HCT116 (cell line): ENCODE results near the gene ZNF345. TPM values are rescaled to one million over a fixed set of nuclear protein-coding genes. Genes with fewer than 3 reads are reported as not detected.
A peak's percentile ranks its signal among the peaks of the same experiment; 100 is the strongest.

Experiments used
- ATAC-seq: fragments of 200-7000 bp; cut with Tn5 transposase; 2 replicates; pipeline ENCODE4 v1.9.1; 2020; ENCODE audit warnings: mild to moderate bottlenecking, moderate library complexity
- BruUV-seq: library from RNA; stranded (reverse); fragments of 400-500 nt; replicated peaks from 2 replicates; lab custom pipeline; 2021; lab: Mats Ljungman, UMichigan
- CTCF ChIA-PET: fragments of 300-600 bp; sonication (Branson Sonifier 250); formaldehyde crosslinking; loops from one replicate; lab custom pipeline; 2021; ENCODE audit warnings: antibody characterized with exemption; lab: Charles Lee
- POLR2A ChIA-PET: fragments of 300-600, 350-600 bp; sonication (Branson Sonifier 250); formaldehyde crosslinking; loops from one replicate; lab custom pipeline; 2021; ENCODE audit warnings: antibody characterized with exemption; lab: Charles Lee
- RAD21 ChIA-PET, 2 experiments: fragments of 300-600 bp; sonication (Branson Sonifier 250); formaldehyde crosslinking; loops; one replicate each; lab custom pipeline; 2023; ENCODE audit warnings: low total read pairs in 2 of 2; ENCODE audit not compliant: uncharacterized antibody in 2 of 2, unreplicated experiment in 2 of 2, low non-redundant PET in 1 of 2; lab: Charles Lee
- DNase-seq: peaks from one replicate; pipeline ENCODE4 v3.0.0-alpha.2; 2010; ENCODE audit warnings: low read depth, low spot score
- H2AFZ ChIP-seq: fragments of 200-600 bp; shearing (Covaris generic), sonication (generic); 2 replicates; pipeline ENCODE4 v1.6.1; 2017; ENCODE audit warnings: low read depth, mixed run types, mixed read lengths, antibody characterized with exemption, low read length; ENCODE audit not compliant: poor library complexity, severe bottlenecking
- H3K27ac ChIP-seq: 2 replicates; pipeline ENCODE4 v1.5.1; 2012; ENCODE audit warnings: low read depth, low read length
- H3K27me3 ChIP-seq: fragments of 200-600 bp; sonication (generic); 2 replicates; pipeline ENCODE4 v1.6.1; 2016; ENCODE audit warnings: mixed run types, low read length, mixed read lengths; ENCODE audit not compliant: insufficient read depth
- H3K36me3 ChIP-seq, 2 experiments: fragments of 200-500 bp in 1 of 2; fragments of 200-600 bp in 1 of 2; sonication (Bioruptor generic) in 1 of 2; sonication (generic) in 1 of 2; 2 replicates each; pipeline versions ENCODE4 v1.5.1 to v1.6.1; 2014 to 2016; ENCODE audit warnings: low read length in 2 of 2, inconsistent platforms in 1 of 2, mixed read lengths in 1 of 2, mixed run types in 1 of 2; ENCODE audit not compliant: insufficient read depth in 2 of 2, control insufficient read depth in 1 of 2
- H3K4me1 ChIP-seq, 2 experiments: fragments of 200-600 bp in 1 of 2; sonication (generic) in 1 of 2; 2 replicates each; pipeline versions ENCODE4 v1.5.1 to v1.6.1; 2012 to 2017; ENCODE audit warnings: low read length in 2 of 2, inconsistent platforms in 1 of 2, mild to moderate bottlenecking in 1 of 2, mixed read lengths in 1 of 2, mixed run types in 1 of 2, moderate library complexity in 1 of 2; ENCODE audit not compliant: insufficient read depth in 2 of 2, control insufficient read depth in 1 of 2
- H3K4me2 ChIP-seq: fragments of 200-600 bp; sonication (generic); 2 replicates; pipeline ENCODE4 v1.6.1; 2017; ENCODE audit warnings: mixed run types, low read length, mixed read lengths
- H3K4me3 ChIP-seq, 2 experiments: fragments of 200-600 bp in 1 of 2; sonication (generic) in 1 of 2; replicated peaks in 1 of 2; 2 replicates each; pipeline ENCODE4 v1.5.1; 2011 to 2016; ENCODE audit warnings: low read length in 2 of 2, control low read depth in 1 of 2, low read depth in 1 of 2, mild to moderate bottlenecking in 1 of 2, mixed read lengths in 1 of 2, mixed run types in 1 of 2
- H3K79me2 ChIP-seq: fragments of 200-600 bp; sonication (generic); 2 replicates; pipeline ENCODE4 v1.6.1; 2017; ENCODE audit warnings: mild to moderate bottlenecking, mixed run types, low read length, moderate library complexity, mixed read lengths; ENCODE audit not compliant: insufficient read depth
- H3K9ac ChIP-seq: fragments of 200-600 bp; sonication (generic); 2 replicates; pipeline ENCODE4 v1.6.1; 2016; ENCODE audit warnings: low read length, mixed read lengths
- H3K9me2 ChIP-seq: fragments of 200-600 bp; sonication (generic), shearing (Covaris generic); 2 replicates; pipeline ENCODE4 v1.6.1; 2017; ENCODE audit warnings: mixed run types, mild to moderate bottlenecking, moderate library complexity; ENCODE audit not compliant: insufficient read depth
- H3K9me3 ChIP-seq, 2 experiments: fragments of 200-500 bp in 1 of 2; fragments of 200-600 bp in 1 of 2; sonication (Bioruptor generic) in 1 of 2; sonication (generic) in 1 of 2; 2 replicates each; pipeline ENCODE4 v1.6.1; 2014 to 2017; ENCODE audit warnings: low read length in 2 of 2, mixed read lengths in 2 of 2, inconsistent platforms in 1 of 2, low read depth in 1 of 2, mild to moderate bottlenecking in 1 of 2, mixed run types in 1 of 2, moderate library complexity in 1 of 2; ENCODE audit not compliant: control insufficient read depth in 1 of 2, insufficient read depth in 1 of 2
- H4K20me1 ChIP-seq: fragments of 200-600 bp; sonication (generic), shearing (Covaris generic); 2 replicates; pipeline ENCODE4 v1.6.1; 2017; ENCODE audit warnings: mixed run types, mild to moderate bottlenecking, moderate library complexity; ENCODE audit not compliant: insufficient read depth
- JUND ChIP-seq: IDR thresholded peaks from 2 replicates; pipeline ENCODE4 v1.6.1; 2012
- RAD21 ChIP-seq: IDR thresholded peaks from 2 replicates; pipeline ENCODE4 v1.6.1; 2012; ENCODE audit warnings: low read depth, mild to moderate bottlenecking
- ZNF274 ChIP-seq: fragments of 200-500 bp; sonication (Bioruptor generic); IDR thresholded peaks from 2 replicates; pipeline ENCODE4 v1.6.1; 2014; ENCODE audit warnings: mild to moderate bottlenecking, low read depth, low read length, inconsistent platforms
- intact Hi-C: fragments of 100-400 bp; cut with micrococcal nuclease; formaldehyde crosslinking; loops from 2 replicates; pipeline ENCODE4 v1.10.0; 2022
- total RNA-seq: library from RNA; stranded (reverse); gene quantifications from one replicate; pipeline ENCODE4 v1.2.1, GENCODE V29; 2021; ENCODE audit not compliant: unreplicated experiment

The ZNF345 gene
- total RNA-seq, 1 experiment from 2014 or later: not detected

GRCh38 chr19:36876993-36877938, 26.6 kb downstream of the ZNF345 start:
- ATAC-seq (no peak), DNase-seq (no peak)
- Histone ChIP-seq H3K9me2 (no peaks in the 10 kb centered on the region), H3K36me3 (no peaks in the 10 kb centered on the region), H3K27me3 (no peaks in the 10 kb centered on the region), H3K27ac (no peak overlapping the region), H4K20me1 (no peaks in the 10 kb centered on the region), H3K9ac (no peak overlapping the region), H3K9me3 (peaks cover 32 to 53% of the 10 kb centered on the region in 2 experiments; a peak in 3 of 4 replicates), H3K79me2 (no peaks in the 10 kb centered on the region), H3K4me1 (no peaks in the 10 kb centered on the region), H3K4me2 (no peak overlapping the region), H3K4me3 (no peak overlapping the region), H2AFZ (no peak overlapping the region)
- intact Hi-C loops: no loop called here
- ChIA-PET POLR2A (no interaction called here), RAD21 (no interaction called here), CTCF (no interaction called here)
- TF ChIP-seq JUND (no peak), ZNF274 (peak; percentile 60)
- no TSS peak for BruUV-seq

GRCh38 chr19:36891768-36892357, 41.2 kb downstream of the ZNF345 start:
- no peaks in the 10 kb centered on the region for H3K36me3 ChIP-seq
- no peaks in the 10 kb centered on the region for H4K20me1 ChIP-seq
- H3K4me2 ChIP-seq: no peak overlapping the region
- ATAC-seq (no peak), DNase-seq (no peak)
- no peaks in the 10 kb centered on the region for H3K27me3 ChIP-seq
- ChIA-PET CTCF (no interaction called here), RAD21 (no interaction called here), POLR2A (no interaction called here)
- H3K4me1 ChIP-seq: no peaks in the 10 kb centered on the region
- peaks cover 36 to 47% of the 10 kb centered on the region in 2 experiments; a peak in 3 of 4 replicates for H3K9me3 ChIP-seq
- H3K79me2 ChIP-seq: no peaks in the 10 kb centered on the region
- no peak for TF ChIP-seq RAD21
- TF ChIP-seq ZNF274: peak; percentile 64
- H3K9me2 ChIP-seq: no peaks in the 10 kb centered on the region
- no peak overlapping the region for H2AFZ ChIP-seq
- no TSS peak for BruUV-seq
- no peak overlapping the region for H3K9ac ChIP-seq
- H3K27ac ChIP-seq: no peak overlapping the region
- intact Hi-C loops: no loop called here
- no peak overlapping the region for H3K4me3 ChIP-seq
